SK-N-SH (cell line): Measurements from ENCODE around the gene TOX2. TPM values are rescaled to one million over a fixed set of nuclear protein-coding genes. Genes with fewer than 3 reads are reported as not detected.

Source experiments
- CTCF ChIA-PET: fragments of 300-600, 350-600 bp; formaldehyde crosslinking; extraction: SDS; loops from one replicate; lab custom pipeline; 2021; lab: Yijun Ruan, JAX
- POLR2A ChIA-PET: fragments of 350-600 bp; sonication (Branson Sonifier 250); formaldehyde crosslinking; extraction: SDS; loops from one replicate; lab custom pipeline; 2020; ENCODE audit warnings: antibody characterized with exemption, inconsistent platforms; lab: Yijun Ruan, JAX
- DNase-seq: peaks from one replicate; pipeline ENCODE4 v3.0.0; 2012
- H2AFZ ChIP-seq: fragments of 200-600 bp; sonication (generic); 2 replicates; pipeline ENCODE4 v1.8.1; 2016; ENCODE audit warnings: antibody characterized with exemption, mild to moderate bottlenecking, low read depth
- H3F3A ChIP-seq: fragments of 200-600 bp; sonication (generic); replicated peaks from 2 replicates; pipeline ENCODE3; 2016; ENCODE audit warnings: antibody characterized with exemption, mild to moderate bottlenecking; ENCODE audit not compliant: insufficient read depth
- H3K27ac ChIP-seq, 2 experiments: fragments of 200-500 bp in 1 of 2; fragments of 200-600 bp in 1 of 2; sonication (Bioruptor generic) in 1 of 2; sonication (generic), shearing (Covaris generic) in 1 of 2; 2 replicates each; pipeline versions ENCODE4 v1.5.1 to v1.6.1; 2014 to 2016; ENCODE audit warnings: low read depth in 2 of 2, inconsistent platforms in 1 of 2, low read length in 1 of 2, mild to moderate bottlenecking in 1 of 2, mixed read lengths in 1 of 2
- H3K27me3 ChIP-seq: fragments of 200-600 bp; sonication (generic), shearing (Covaris generic); 2 replicates; pipeline ENCODE4 v1.6.1; 2016; ENCODE audit warnings: mixed run types; ENCODE audit not compliant: insufficient read depth
- H3K36me3 ChIP-seq, 2 experiments: fragments of 200-500 bp in 1 of 2; fragments of 200-600 bp in 1 of 2; sonication (Bioruptor generic) in 1 of 2; sonication (generic) in 1 of 2; replicated peaks in 1 of 2; 2 replicates each; pipeline versions ENCODE3 to v1.5.1; 2014 to 2016; ENCODE audit warnings: low read length in 1 of 2, mild to moderate bottlenecking in 1 of 2; ENCODE audit not compliant: insufficient read depth in 2 of 2, control insufficient read depth in 1 of 2
- H3K4me1 ChIP-seq, 2 experiments: fragments of 200-500 bp in 1 of 2; fragments of 200-600 bp in 1 of 2; sonication (Bioruptor generic) in 1 of 2; sonication (generic), shearing (Covaris generic) in 1 of 2; 2 replicates each; pipeline versions ENCODE4 v1.5.1 to v1.6.1; 2014 to 2016; ENCODE audit warnings: low read depth in 1 of 2, low read length in 1 of 2, mixed run types in 1 of 2; ENCODE audit not compliant: insufficient read depth in 2 of 2, control insufficient read depth in 1 of 2
- H3K4me2 ChIP-seq: fragments of 200-600 bp; sonication (generic), shearing (Covaris generic); 2 replicates; pipeline ENCODE4 v1.6.1; 2017; ENCODE audit warnings: mixed run types
- H3K4me3 ChIP-seq, 2 experiments: fragments of 200-500 bp in 1 of 2; fragments of 200-600 bp in 1 of 2; sonication (Bioruptor generic) in 1 of 2; sonication (generic), shearing (Covaris generic) in 1 of 2; 2 replicates each; pipeline versions ENCODE4 v1.5.1 to v1.8.1; 2014 to 2016; ENCODE audit warnings: low read depth in 2 of 2, inconsistent platforms in 1 of 2, low read length in 1 of 2, mild to moderate bottlenecking in 1 of 2, mixed read lengths in 1 of 2, moderate library complexity in 1 of 2
- H3K79me2 ChIP-seq: fragments of 200-600 bp; sonication (generic); 2 replicates; pipeline ENCODE4 v1.8.1; 2017; ENCODE audit warnings: mild to moderate bottlenecking; ENCODE audit not compliant: insufficient read depth
- H3K9ac ChIP-seq: fragments of 200-600 bp; sonication (generic); 2 replicates; pipeline ENCODE4 v1.6.1; 2017; ENCODE audit warnings: mixed run types
- H3K9me2 ChIP-seq: fragments of 200-600 bp; sonication (generic); 2 replicates; pipeline ENCODE4 v1.6.1; 2017; ENCODE audit warnings: mixed run types
- H3K9me3 ChIP-seq: fragments of 200-600 bp; sonication (generic); 2 replicates; pipeline ENCODE4 v1.6.1; 2017; ENCODE audit warnings: mixed run types, mild to moderate bottlenecking, moderate library complexity
- H4K20me1 ChIP-seq: fragments of 200-600 bp; sonication (generic); 2 replicates; pipeline ENCODE4 v1.6.1; 2017; ENCODE audit warnings: mild to moderate bottlenecking, mixed run types; ENCODE audit not compliant: insufficient read depth
- ELF1 ChIP-seq: IDR thresholded peaks from 2 replicates; pipeline ENCODE4 v1.4.0; 2012
- EP300 ChIP-seq, 2 experiments: IDR thresholded peaks; 2 replicates each; pipeline versions ENCODE4 v1.4.0 to v1.6.1; 2012; ENCODE audit warnings: borderline replicate concordance in 1 of 2, low read depth in 1 of 2, low read length in 1 of 2
- EZH2phosphoT487 ChIP-seq: fragments of 200-600 bp; sonication (generic); IDR thresholded peaks from 2 replicates; pipeline ENCODE4 v1.6.1; 2017; ENCODE audit warnings: low read depth, mixed run types, mild to moderate bottlenecking, antibody characterized with exemption, moderate library complexity, borderline replicate concordance
- FOSL2 ChIP-seq: IDR thresholded peaks from 2 replicates; pipeline ENCODE4 v1.4.0; 2012; ENCODE audit warnings: low read depth, mild to moderate bottlenecking, moderate library complexity, borderline replicate concordance
- FOXM1 ChIP-seq: IDR thresholded peaks from 2 replicates; pipeline ENCODE4 v1.4.0; 2012; ENCODE audit warnings: low read depth, mild to moderate bottlenecking
- GABPA ChIP-seq: IDR thresholded peaks from 2 replicates; pipeline ENCODE4 v1.4.0; 2012; ENCODE audit warnings: low read depth, mild to moderate bottlenecking
- JUND ChIP-seq: IDR thresholded peaks from 2 replicates; pipeline ENCODE4 v1.4.0; 2012
- MXI1 ChIP-seq: IDR thresholded peaks from 2 replicates; pipeline ENCODE4 v1.6.1; 2012; ENCODE audit warnings: mild to moderate bottlenecking, low read depth, low read length, improper control_type of control experiment
- NRF1 ChIP-seq: IDR thresholded peaks from 2 replicates; pipeline ENCODE4 v1.6.1; 2012; ENCODE audit warnings: low read depth, mild to moderate bottlenecking, low read length
- POLR2AphosphoS5 ChIP-seq: IDR thresholded peaks from 2 replicates; pipeline ENCODE4 v1.6.1; 2012; ENCODE audit warnings: low read depth, low read length
- RAD21 ChIP-seq: IDR thresholded peaks from 2 replicates; pipeline ENCODE4 v1.6.1; 2012; ENCODE audit warnings: mild to moderate bottlenecking, low read length
- RFX5 ChIP-seq: IDR thresholded peaks from 2 replicates; pipeline ENCODE4 v1.6.1; 2012; ENCODE audit warnings: mild to moderate bottlenecking, improper control_type of control experiment, low read length
- RXRA ChIP-seq: IDR thresholded peaks from 2 replicates; pipeline ENCODE4 v1.4.0; 2012; ENCODE audit warnings: low read depth, mild to moderate bottlenecking, borderline replicate concordance
- TCF12 ChIP-seq: IDR thresholded peaks from 2 replicates; pipeline ENCODE4 v1.4.0; 2012
- USF2 ChIP-seq: fragments of 150-350 bp; IDR thresholded peaks from 2 replicates; pipeline ENCODE4 v1.6.1; 2017; ENCODE audit warnings: antibody characterized with exemption, low read length, low read depth, borderline replicate concordance
- YY1 ChIP-seq: IDR thresholded peaks from 2 replicates; pipeline ENCODE4 v1.4.0; 2012; ENCODE audit warnings: low read depth, mild to moderate bottlenecking
- WGBS: methylation state at CpG from one replicate; pipeline ENCODE4 v1.1.6; 2017; ENCODE audit warnings: low lambda C conversion rate; 5-methylcytosine and 5-hydroxymethylcytosine counted together
- polyA plus RNA-seq, 3 experiments: library from polyadenylated mRNA; depleted of rRNA; stranded (reverse); fragments of >200 nt; gene quantifications; 2 replicates each; pipeline ENCODE4 v1.2.3, GENCODE V29; 2012
- TF ChIP-seq, protein P1 (sequence below): IDR thresholded peaks from 2 replicates; pipeline ENCODE4 v1.6.1; 2012; ENCODE audit warnings: mild to moderate bottlenecking, low read depth, low read length, moderate library complexity
- TF ChIP-seq, protein P2 (sequence below): fragments of 200-600 bp; sonication (generic); IDR thresholded peaks from 2 replicates; pipeline ENCODE4 v1.6.1; 2017; ENCODE audit warnings: antibody characterized with exemption, mild to moderate bottlenecking, moderate library complexity
- TF ChIP-seq, protein P3 (sequence below): IDR thresholded peaks from 2 replicates; pipeline ENCODE4 v1.4.0; 2012; ENCODE audit warnings: low read depth, borderline replicate concordance
- TF ChIP-seq, protein P4 (sequence below): IDR thresholded peaks from 2 replicates; pipeline ENCODE4 v1.4.0; 2012; ENCODE audit warnings: low read depth

TOX2 gene
- polyA plus RNA-seq, 1 of the 3 experiments (the other 2 are of a cell fraction) = 15.4 TPM

- Histone ChIP-seq H3K9me3 (no peaks in the 10 kb centered on the region), H3K9me2 (no peaks in the 10 kb centered on the region), H2AFZ (no peak overlapping the region), H3K4me3 (no peak overlapping the region), H3K36me3 (no peaks in the 10 kb centered on the region), H3K4me1 (peaks cover 6 to 12% of the 10 kb centered on the region in 2 experiments; a peak in 2 of 4 replicates)
- no peak for TF ChIP-seq NRF1
- TF ChIP-seq JUND = no peak
- TF ChIP-seq RXRA = no peak
- TF ChIP-seq ELF1 = no peak
- TF ChIP-seq USF2 = no peak
- TF ChIP-seq, protein P1, sequence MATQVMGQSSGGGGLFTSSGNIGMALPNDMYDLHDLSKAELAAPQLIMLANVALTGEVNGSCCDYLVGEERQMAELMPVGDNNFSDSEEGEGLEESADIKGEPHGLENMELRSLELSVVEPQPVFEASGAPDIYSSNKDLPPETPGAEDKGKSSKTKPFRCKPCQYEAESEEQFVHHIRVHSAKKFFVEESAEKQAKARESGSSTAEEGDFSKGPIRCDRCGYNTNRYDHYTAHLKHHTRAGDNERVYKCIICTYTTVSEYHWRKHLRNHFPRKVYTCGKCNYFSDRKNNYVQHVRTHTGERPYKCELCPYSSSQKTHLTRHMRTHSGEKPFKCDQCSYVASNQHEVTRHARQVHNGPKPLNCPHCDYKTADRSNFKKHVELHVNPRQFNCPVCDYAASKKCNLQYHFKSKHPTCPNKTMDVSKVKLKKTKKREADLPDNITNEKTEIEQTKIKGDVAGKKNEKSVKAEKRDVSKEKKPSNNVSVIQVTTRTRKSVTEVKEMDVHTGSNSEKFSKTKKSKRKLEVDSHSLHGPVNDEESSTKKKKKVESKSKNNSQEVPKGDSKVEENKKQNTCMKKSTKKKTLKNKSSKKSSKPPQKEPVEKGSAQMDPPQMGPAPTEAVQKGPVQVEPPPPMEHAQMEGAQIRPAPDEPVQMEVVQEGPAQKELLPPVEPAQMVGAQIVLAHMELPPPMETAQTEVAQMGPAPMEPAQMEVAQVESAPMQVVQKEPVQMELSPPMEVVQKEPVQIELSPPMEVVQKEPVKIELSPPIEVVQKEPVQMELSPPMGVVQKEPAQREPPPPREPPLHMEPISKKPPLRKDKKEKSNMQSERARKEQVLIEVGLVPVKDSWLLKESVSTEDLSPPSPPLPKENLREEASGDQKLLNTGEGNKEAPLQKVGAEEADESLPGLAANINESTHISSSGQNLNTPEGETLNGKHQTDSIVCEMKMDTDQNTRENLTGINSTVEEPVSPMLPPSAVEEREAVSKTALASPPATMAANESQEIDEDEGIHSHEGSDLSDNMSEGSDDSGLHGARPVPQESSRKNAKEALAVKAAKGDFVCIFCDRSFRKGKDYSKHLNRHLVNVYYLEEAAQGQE = no peak
- no peak for TF ChIP-seq POLR2AphosphoS5
- TF ChIP-seq EZH2phosphoT487 = no peak
- no peak for TF ChIP-seq EP300 (IDR thresholded peaks at IDR 0.05; ENCODE audit: borderline replicate concordance in 1 of 2, low read depth in 1 of 2, low read length in 1 of 2)
- TF ChIP-seq, protein P2, sequence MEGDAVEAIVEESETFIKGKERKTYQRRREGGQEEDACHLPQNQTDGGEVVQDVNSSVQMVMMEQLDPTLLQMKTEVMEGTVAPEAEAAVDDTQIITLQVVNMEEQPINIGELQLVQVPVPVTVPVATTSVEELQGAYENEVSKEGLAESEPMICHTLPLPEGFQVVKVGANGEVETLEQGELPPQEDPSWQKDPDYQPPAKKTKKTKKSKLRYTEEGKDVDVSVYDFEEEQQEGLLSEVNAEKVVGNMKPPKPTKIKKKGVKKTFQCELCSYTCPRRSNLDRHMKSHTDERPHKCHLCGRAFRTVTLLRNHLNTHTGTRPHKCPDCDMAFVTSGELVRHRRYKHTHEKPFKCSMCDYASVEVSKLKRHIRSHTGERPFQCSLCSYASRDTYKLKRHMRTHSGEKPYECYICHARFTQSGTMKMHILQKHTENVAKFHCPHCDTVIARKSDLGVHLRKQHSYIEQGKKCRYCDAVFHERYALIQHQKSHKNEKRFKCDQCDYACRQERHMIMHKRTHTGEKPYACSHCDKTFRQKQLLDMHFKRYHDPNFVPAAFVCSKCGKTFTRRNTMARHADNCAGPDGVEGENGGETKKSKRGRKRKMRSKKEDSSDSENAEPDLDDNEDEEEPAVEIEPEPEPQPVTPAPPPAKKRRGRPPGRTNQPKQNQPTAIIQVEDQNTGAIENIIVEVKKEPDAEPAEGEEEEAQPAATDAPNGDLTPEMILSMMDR = no peak
- TF ChIP-seq FOXM1 = no peak
- TF ChIP-seq, protein P3, sequence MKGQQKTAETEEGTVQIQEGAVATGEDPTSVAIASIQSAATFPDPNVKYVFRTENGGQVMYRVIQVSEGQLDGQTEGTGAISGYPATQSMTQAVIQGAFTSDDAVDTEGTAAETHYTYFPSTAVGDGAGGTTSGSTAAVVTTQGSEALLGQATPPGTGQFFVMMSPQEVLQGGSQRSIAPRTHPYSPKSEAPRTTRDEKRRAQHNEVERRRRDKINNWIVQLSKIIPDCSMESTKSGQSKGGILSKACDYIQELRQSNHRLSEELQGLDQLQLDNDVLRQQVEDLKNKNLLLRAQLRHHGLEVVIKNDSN = no peak
- no peak for TF ChIP-seq TCF12
- no peak for TF ChIP-seq GABPA
- no peak for TF ChIP-seq MXI1
- TF ChIP-seq, protein P4, sequence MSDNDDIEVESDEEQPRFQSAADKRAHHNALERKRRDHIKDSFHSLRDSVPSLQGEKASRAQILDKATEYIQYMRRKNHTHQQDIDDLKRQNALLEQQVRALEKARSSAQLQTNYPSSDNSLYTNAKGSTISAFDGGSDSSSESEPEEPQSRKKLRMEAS = no peak
- no peak for TF ChIP-seq RAD21
- no peak for TF ChIP-seq FOSL2
- no peak for TF ChIP-seq RFX5
- TF ChIP-seq YY1 = no peak
- TF ChIP-seq, all 33 proteins: peak for 0
- H3K9ac ChIP-seq = no peak overlapping the region
- no peaks in the 10 kb centered on the region for H3K79me2 ChIP-seq
- CTCF ChIA-PET = interaction anchor here (0.9 to 1.2 kb wide), 2 partner anchors 10 to 45 kb away, joined by 3 to 4 read pairs; no protein-coding TSS in a partner anchor
- H3K27me3 ChIP-seq = no peaks in the 10 kb centered on the region
- no peak overlapping the region for H3K27ac ChIP-seq
- POLR2A ChIA-PET = no interaction called here
- H3F3A ChIP-seq = peaks cover 3% of the 10 kb centered on the region
- 80% methylated on average over 4 of the region's 4 CpGs for WGBS
- no peak for DNase-seq
- H4K20me1 ChIP-seq = no peaks in the 10 kb centered on the region
- no peak overlapping the region for H3K4me2 ChIP-seq
These were observed 78.9 kb downstream of the TOX2 start for GRCh38 chr20:43993560-43993959.
